Heart left ventricle (tissue), 13 donors: ENCODE data around the gene MGAM2.

Experiments used
- POLR2A ChIP-seq, 2 donors: fragments of 450-650 bp; IDR thresholded peaks; one replicate each; pipeline ENCODE4 v1.6.1; 2017; ENCODE audit warnings: antibody characterized with exemption in 2 of 2, mild to moderate bottlenecking in 2 of 2, moderate library complexity in 2 of 2
- TF ChIP-seq, protein P1 (sequence below), 12 donors: fragments of 200-600 bp; sonication (generic) in 4 of 12; IDR thresholded peaks; one replicate each; pipeline versions ENCODE4 v1.5.0 to v1.8.0; 2018 to 2022; ENCODE audit warnings: antibody characterized with exemption in 12 of 12, mild to moderate bottlenecking in 5 of 12
- donor health status: ischemic (EF 13 %, LVEDD 7.1; RV severe dilation, severe dysfunction).
- donor health status: DM: no; HTN: yes; CAD: no.
- donor health status: DM: no; HTN: no; CAD: no.
- donor health status: ischemic (EF 25% LVEDD 6.9; RV normal size, moderate dysfunction).
- donor health status: ischemic (EF 25% LVEDD 5.7; RV mildly dilated, moderate dysfunction).
- donor health status: ischemic (EF 35%, LVEDD 5.7; RV mildly dilated, moderate dysfunction).
- donor health status: nonischemic (EF 11% LVEDD 7.7; RV severe dilation, severe dysfunction).
- donor health status: DM: yes; HTN: yes; CAD: no.
- donor health status: PGD.
- donor health status: ischemic (EF 29% LVEDD 5.4; RV normal size, mild dysfunction).
- donor health status: nonischemic (EF 23%, LVEDD 6.1; RV moderate dilation, normal function).

DNA sequence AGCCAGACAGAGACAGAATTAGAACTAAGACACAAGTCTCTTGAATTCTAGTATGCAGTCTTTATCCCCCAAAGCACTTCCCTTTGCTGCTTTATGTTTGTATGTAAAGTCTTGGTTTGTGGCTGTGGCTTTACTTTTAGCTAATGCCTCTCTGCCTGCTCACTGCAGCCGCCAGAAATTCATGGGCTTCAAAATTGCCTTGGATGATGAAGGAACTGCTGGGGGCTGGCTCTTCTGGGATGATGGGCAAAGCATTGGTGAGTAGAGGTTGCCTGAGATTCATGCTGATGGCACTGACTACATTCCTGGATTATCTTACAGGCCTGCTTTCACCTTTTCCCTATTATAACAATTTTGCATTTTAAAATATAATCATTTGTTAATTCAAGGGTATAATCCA lies 10.9 kb upstream of the MGAM2 start:
- TF ChIP-seq POLR2A (IDR thresholded peaks at IDR 0.05) = no peak
- TF ChIP-seq, protein P1, sequence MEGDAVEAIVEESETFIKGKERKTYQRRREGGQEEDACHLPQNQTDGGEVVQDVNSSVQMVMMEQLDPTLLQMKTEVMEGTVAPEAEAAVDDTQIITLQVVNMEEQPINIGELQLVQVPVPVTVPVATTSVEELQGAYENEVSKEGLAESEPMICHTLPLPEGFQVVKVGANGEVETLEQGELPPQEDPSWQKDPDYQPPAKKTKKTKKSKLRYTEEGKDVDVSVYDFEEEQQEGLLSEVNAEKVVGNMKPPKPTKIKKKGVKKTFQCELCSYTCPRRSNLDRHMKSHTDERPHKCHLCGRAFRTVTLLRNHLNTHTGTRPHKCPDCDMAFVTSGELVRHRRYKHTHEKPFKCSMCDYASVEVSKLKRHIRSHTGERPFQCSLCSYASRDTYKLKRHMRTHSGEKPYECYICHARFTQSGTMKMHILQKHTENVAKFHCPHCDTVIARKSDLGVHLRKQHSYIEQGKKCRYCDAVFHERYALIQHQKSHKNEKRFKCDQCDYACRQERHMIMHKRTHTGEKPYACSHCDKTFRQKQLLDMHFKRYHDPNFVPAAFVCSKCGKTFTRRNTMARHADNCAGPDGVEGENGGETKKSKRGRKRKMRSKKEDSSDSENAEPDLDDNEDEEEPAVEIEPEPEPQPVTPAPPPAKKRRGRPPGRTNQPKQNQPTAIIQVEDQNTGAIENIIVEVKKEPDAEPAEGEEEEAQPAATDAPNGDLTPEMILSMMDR (IDR thresholded peaks at IDR 0.05) = no peak
